Measurements from ENCODE around the gene PEX16.

The PEX16 gene

DNA sequence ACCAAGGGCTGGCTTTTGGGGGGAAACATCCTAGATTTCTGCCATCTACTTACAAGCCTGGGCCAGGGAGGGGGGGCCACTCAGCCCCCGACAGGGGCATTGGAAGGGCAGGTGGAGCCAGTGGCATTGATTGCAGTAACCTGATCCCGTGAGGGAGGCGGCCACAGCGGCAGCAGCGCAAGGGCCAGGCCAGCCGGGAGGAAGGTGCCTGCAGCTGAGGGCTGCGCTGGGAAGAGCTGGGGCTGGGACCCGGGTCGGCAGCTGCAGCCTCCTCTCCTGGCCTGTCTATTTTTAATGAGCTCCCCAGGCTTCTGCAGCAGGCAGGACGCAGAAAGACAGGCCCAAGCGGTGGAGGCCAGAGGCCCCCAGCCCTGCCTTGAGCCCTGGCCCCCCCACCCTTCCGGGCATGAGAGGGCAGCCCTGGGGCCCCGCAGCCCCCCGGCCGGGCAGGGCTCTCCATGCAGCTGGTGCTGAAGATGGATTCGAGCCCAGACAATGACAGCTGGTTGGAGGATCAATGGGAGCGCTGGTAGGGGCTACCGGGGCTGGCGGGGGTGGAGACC is 21.2 kb downstream of the PEX16 start:
- no peak for TF ChIP-seq CTCF (conservative IDR thresholded peaks at IDR 0.05; ENCODE audit: low read depth)
- ChIA-PET POLR2A (ENCODE audit: low non-redundant PET) (interaction anchor here (0.5 kb wide), 1 partner anchor 1171 kb away, joined by 4 read pairs; no protein-coding TSS in a partner anchor), CTCF (no interaction called here)

DNA sequence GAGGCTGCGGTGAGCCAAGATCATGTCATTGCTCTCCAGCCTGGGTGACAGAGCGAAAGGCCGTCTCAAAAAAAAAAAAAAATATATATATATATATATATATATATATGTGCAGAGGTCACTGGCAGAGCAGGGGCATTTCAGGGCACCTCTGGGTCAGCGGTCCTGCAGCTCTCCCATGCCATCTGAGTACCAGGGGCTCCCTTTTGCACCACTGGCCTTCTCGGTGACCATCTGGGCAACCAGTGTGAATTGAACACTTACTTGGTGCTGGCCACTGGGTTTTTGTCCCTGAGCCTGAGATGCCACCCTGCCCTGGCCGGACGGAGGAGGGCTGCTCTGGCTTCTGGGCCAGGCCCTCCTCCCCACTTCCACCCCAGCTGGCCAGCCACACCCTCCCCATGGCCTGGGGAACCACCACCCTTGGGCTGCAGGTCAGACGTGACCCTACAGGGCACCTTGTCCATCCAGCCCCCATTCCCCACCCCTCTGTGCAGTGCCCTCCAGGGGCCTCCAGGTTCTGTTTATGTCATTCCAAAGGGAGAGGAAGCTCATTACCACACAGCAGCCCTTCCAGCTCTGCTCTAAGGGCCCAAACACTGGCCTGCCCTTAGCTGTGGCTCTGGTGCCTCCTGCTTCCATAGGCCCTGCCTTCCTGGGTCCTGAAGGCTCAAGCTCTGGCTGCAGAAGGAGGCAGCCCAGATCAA is 22.0 kb downstream of the PEX16 start:
- no peak for DNase-seq (ENCODE audit: low spot score)
- CTCF ChIA-PET: interaction anchor here (1.1 kb wide), 1 partner anchor 23 kb away, joined by 4 read pairs; no protein-coding TSS in a partner anchor
- POLR2A ChIA-PET (ENCODE audit: low non-redundant PET): interaction anchor here (0.5 kb wide), 1 partner anchor 1170 kb away, joined by 4 read pairs; no protein-coding TSS in a partner anchor
- H3K27ac ChIP-seq: no peak overlapping the region
- TF ChIP-seq CTCF (conservative IDR thresholded peaks at IDR 0.05; ENCODE audit: low read depth): no peak

More for the DNA sequence above, 21.2 kb downstream of the PEX16 start:
- no peak overlapping the region for H3K27ac ChIP-seq
- DNase-seq (ENCODE audit: low spot score): no peak

DNA sequence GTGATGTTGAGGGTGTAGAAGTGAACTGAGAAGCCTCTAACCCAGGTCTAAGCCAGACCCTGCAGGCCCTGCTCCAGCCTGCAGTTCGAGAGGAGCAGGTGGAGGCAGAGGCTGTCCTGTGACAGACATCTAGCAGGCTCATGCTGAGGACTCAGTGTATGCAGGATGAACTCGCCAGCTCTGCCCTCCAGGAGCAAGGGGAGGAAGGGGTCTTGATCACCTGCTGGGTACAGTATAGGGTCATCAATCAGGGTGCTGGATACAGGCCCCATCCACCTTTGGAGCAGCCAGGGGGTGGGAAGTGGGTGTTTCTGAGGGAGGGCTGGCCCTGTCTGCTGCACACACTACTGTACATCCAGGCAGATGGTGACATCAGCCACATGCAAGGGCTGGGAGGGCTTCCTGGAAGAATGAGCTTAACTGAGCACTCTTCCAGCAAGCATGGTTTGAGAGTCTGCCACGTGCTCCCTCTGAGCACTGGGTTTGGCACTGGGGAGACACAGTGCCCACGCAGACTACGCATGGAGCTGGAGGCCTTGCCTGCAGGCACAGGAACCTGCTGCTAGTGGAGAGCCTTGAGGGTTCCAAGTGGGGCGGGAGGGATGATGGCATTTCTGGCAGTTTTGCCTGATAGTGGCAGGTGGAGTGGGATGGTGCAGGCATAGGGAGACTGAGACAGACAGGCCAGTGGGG is 23.0 kb downstream of the PEX16 start:
- H3K27ac ChIP-seq: no peak overlapping the region
- DNase-seq (ENCODE audit: low spot score): no peak
- TF ChIP-seq CTCF (conservative IDR thresholded peaks at IDR 0.05; ENCODE audit: low read depth): no peak
- CTCF ChIA-PET: interaction anchor here (1.1 kb wide), 1 partner anchor 22 kb away, joined by 4 read pairs; no protein-coding TSS in a partner anchor
- POLR2A ChIA-PET (ENCODE audit: low non-redundant PET): no interaction called here

GRCh38 chr11:45892856-45893255 is 24.8 kb downstream of the PEX16 start:
- TF ChIP-seq CTCF (conservative IDR thresholded peaks at IDR 0.05; ENCODE audit: low read depth): no peak
- H3K27ac ChIP-seq: no peak overlapping the region
- ChIA-PET CTCF (interaction anchor here (0.7 kb wide), 1 partner anchor 101 kb away, joined by 4 read pairs; no protein-coding TSS in a partner anchor), POLR2A (ENCODE audit: low non-redundant PET) (no interaction called here)
- no peak for DNase-seq (ENCODE audit: low spot score)

DNA sequence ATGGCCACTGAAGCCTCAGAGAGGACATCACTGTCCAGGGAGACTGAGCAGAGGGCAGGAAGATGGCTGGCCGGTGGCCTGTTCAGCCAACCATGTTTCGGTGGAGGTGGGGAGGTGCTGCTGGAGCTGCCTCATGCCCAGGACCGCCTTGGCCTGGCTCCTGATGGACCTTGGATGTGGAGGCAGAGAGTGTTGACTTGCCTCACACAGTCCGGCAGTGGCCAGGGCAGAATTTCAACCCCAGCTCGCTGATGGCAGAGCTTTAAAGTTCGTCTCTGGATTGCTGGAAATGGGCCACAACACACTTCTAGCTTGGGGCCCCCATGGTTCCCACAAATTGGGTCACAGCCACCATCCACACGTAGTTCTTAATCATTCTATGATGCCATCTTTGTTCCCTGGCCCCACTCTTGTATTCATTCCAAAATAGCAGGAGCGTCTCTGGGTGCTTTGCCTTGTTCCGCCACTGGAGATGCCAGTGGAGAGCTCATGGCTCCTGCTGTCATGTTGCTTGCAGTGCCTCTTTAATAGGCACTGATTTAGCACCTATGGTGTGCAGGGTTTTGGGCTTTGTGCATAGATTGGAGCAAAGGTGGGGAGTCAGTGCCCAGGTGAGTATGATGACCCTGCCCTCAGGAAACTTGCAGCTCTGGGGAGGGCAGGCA is 26.7 kb downstream of the PEX16 start:
- H3K27ac ChIP-seq: no peak overlapping the region
- POLR2A ChIA-PET (ENCODE audit: low non-redundant PET): no interaction called here
- no peak for DNase-seq (ENCODE audit: low spot score)
- TF ChIP-seq CTCF (conservative IDR thresholded peaks at IDR 0.05; ENCODE audit: low read depth): no peak
- CTCF ChIA-PET: interaction anchor here (0.6 kb wide), 1 partner anchor 79 kb away, joined by 6 read pairs; no protein-coding TSS in a partner anchor

GRCh38 chr11:45889966-45890365 is 27.7 kb downstream of the PEX16 start:
- no peak for DNase-seq (ENCODE audit: low spot score)
- ChIA-PET CTCF (no interaction called here), POLR2A (ENCODE audit: low non-redundant PET) (no interaction called here)
- TF ChIP-seq CTCF (conservative IDR thresholded peaks at IDR 0.05; ENCODE audit: low read depth): no peak
- H3K27ac ChIP-seq: peak overlapping the region; percentile 37
